Panc1 (cell line): ENCODE results near the gene FRMD5.

Experiments
- CTCF ChIP-seq: fragments of 450-650 bp; IDR thresholded peaks from 2 replicates; pipeline ENCODE4 v1.5.1; 2017; ENCODE audit warnings: mild to moderate bottlenecking
- POLR2AphosphoS5 ChIP-seq: IDR thresholded peaks from 2 replicates; pipeline ENCODE4 v1.6.1; 2012; ENCODE audit warnings: mild to moderate bottlenecking, low read depth, low read length, moderate library complexity
- SIN3A ChIP-seq: IDR thresholded peaks from 2 replicates; pipeline ENCODE4 v1.6.1; 2012; ENCODE audit warnings: low read depth, mild to moderate bottlenecking, low read length, moderate library complexity, borderline replicate concordance; ENCODE audit not compliant: insufficient read depth
- TCF7L2 ChIP-seq: IDR thresholded peaks from 2 replicates; pipeline ENCODE4 v1.6.1; 2011; ENCODE audit warnings: mild to moderate bottlenecking, low read depth, low read length, inconsistent platforms

GRCh38 chr15:44082558-44083157 lies 112.4 kb downstream of the FRMD5 start:
- no peak for TF ChIP-seq CTCF
- TF ChIP-seq SIN3A, result no peak
- no peak for TF ChIP-seq POLR2AphosphoS5
- TF ChIP-seq TCF7L2, result no peak
